Activated CD8-positive, alpha-beta memory T cell treated with anti-CD3 and anti-CD28 coated beads for 36 hours (primary cell): ENCODE results near the gene SNRPA. TPM values are rescaled to one million over a fixed set of nuclear protein-coding genes. Genes with fewer than 3 reads are reported as not detected.
"Not testable (repeated sequence)": the region's sequence is repeated elsewhere in the genome, so short reads cannot be mapped to it uniquely, and the experiment has no call there.

ENCODE experiments used
- CTCF ChIA-PET: fragments of 350-600 bp; sonication (Branson Sonifier 250); formaldehyde crosslinking; loops from one replicate; lab custom pipeline; 2021; ENCODE audit warnings: antibody characterized with exemption; lab: Charles Lee
- POLR2A ChIA-PET: fragments of 350-600 bp; sonication (Branson Sonifier 250); formaldehyde crosslinking; loops from one replicate; lab custom pipeline; 2021; ENCODE audit warnings: antibody characterized with exemption; lab: Charles Lee
- total RNA-seq, 2 experiments: library from RNA; stranded (reverse); gene quantifications; one replicate each; pipeline ENCODE4 v1.2.3, GENCODE V29; 2021

SNRPA gene
- total RNA-seq, 2 experiments from 2014 or later, result 215 to 237 TPM

GRCh38 chr19:40717880-40718773 lies 32.9 kb upstream of the SNRPA start:
- POLR2A ChIA-PET, result interaction anchor here (1.1 to 2.4 kb wide), 3 partner anchors 25 to 35 kb away, joined by 3 to 15 read pairs (median 3); partner anchors contain the start of genes ACTMAP and SNRPA
- CTCF ChIA-PET, result interaction anchor here (1.2 to 2.1 kb wide), 4 partner anchors 34 to 102 kb away, joined by 3 to 5 read pairs (median 4); partner anchors contain the start of gene RAB4B

GRCh38 chr19:40718774-40719391 lies 32.1 kb upstream of the SNRPA start:
- POLR2A ChIA-PET, result no interaction called here
- CTCF ChIA-PET, result interaction anchor here (1.2 kb wide), 1 partner anchor 84 kb away, joined by 3 read pairs; no protein-coding TSS in a partner anchor

- POLR2A ChIA-PET, result interaction anchor here (0.7 kb wide), 1 partner anchor 529 kb away, joined by 5 read pairs; no protein-coding TSS in a partner anchor
- CTCF ChIA-PET, result interaction anchor here (1.2 kb wide), 1 partner anchor 85 kb away, joined by 3 read pairs; no protein-coding TSS in a partner anchor
Observed at GRCh38 chr19:40719414-40719894, 31.5 kb upstream of the SNRPA start.

GRCh38 chr19:40721140-40721486 lies 29.9 kb upstream of the SNRPA start:
- POLR2A ChIA-PET, result no interaction called here

GRCh38 chr19:40721936-40722661 lies 28.9 kb upstream of the SNRPA start:
- ChIA-PET POLR2A (interaction anchor here (0.5 kb wide), 1 partner anchor 47 kb away, joined by 11 read pairs; no protein-coding TSS in a partner anchor), CTCF (interaction anchor here (0.5 to 1.7 kb wide), 4 partner anchors 77 to 910 kb away, joined by 3 to 7 read pairs (median 4); partner anchors contain the start of gene EGLN2)

More at GRCh38 chr19:40721140-40721486, 29.9 kb upstream of the SNRPA start:
- CTCF ChIA-PET, result interaction anchor here (0.7 kb wide), 1 partner anchor 85 kb away, joined by 3 read pairs; no protein-coding TSS in a partner anchor

- POLR2A ChIA-PET, result no interaction called here
- CTCF ChIA-PET, result interaction anchor here (1.3 kb wide), 1 partner anchor 33 kb away, joined by 4 read pairs; no protein-coding TSS in a partner anchor
Observed at GRCh38 chr19:40723661-40724254, 27.2 kb upstream of the SNRPA start.

- CTCF ChIA-PET, result interaction anchor here (1.0 to 1.3 kb wide), 2 partner anchors 33 to 82 kb away, joined by 3 to 4 read pairs; no protein-coding TSS in a partner anchor
- POLR2A ChIA-PET, result no interaction called here
Observed at GRCh38 chr19:40724315-40724714, 26.7 kb upstream of the SNRPA start.

GRCh38 chr19:40724855-40725254 lies 26.1 kb upstream of the SNRPA start:
- ChIA-PET POLR2A (interaction anchor here (0.5 kb wide), 1 partner anchor 53 kb away, joined by 7 read pairs; the partner anchor contains the start of gene RAB4B), CTCF (interaction anchor here (1.0 to 1.3 kb wide), 2 partner anchors 34 to 82 kb away, joined by 3 to 4 read pairs; no protein-coding TSS in a partner anchor)

GRCh38 chr19:40726279-40726678 lies 24.7 kb upstream of the SNRPA start:
- POLR2A ChIA-PET, result no interaction called here
- CTCF ChIA-PET, result interaction anchor here (1.1 kb wide), 1 partner anchor 93 kb away, joined by 4 read pairs; no protein-coding TSS in a partner anchor

- POLR2A ChIA-PET, result interaction anchor here (0.6 kb wide), 1 partner anchor 543 kb away, joined by 3 read pairs; no protein-coding TSS in a partner anchor
- CTCF ChIA-PET, result not testable (repeated sequence)
Observed at GRCh38 chr19:40730065-40730464, 20.9 kb upstream of the SNRPA start.

GRCh38 chr19:40732304-40732703 lies 18.7 kb upstream of the SNRPA start:
- CTCF ChIA-PET, result interaction anchor here (0.7 kb wide), 1 partner anchor 23 kb away, joined by 5 read pairs; no protein-coding TSS in a partner anchor
- POLR2A ChIA-PET, result not testable (repeated sequence)

- ChIA-PET CTCF (interaction anchor here (1.1 kb wide), 1 partner anchor 74 kb away, joined by 3 read pairs; no protein-coding TSS in a partner anchor), POLR2A (no interaction called here)
Observed at GRCh38 chr19:40733149-40733548, 17.9 kb upstream of the SNRPA start.

GRCh38 chr19:40735013-40735771 lies 15.8 kb upstream of the SNRPA start:
- POLR2A ChIA-PET, result no interaction called here

GRCh38 chr19:40736661-40737060 lies 14.3 kb upstream of the SNRPA start:
- ChIA-PET CTCF (interaction anchor here (0.8 kb wide), 1 partner anchor 322 kb away, joined by 3 read pairs; no protein-coding TSS in a partner anchor), POLR2A (interaction anchor here (0.6 kb wide), 1 partner anchor 41 kb away, joined by 19 read pairs; the partner anchor contains the start of gene RAB4B)

More at GRCh38 chr19:40735013-40735771, 15.8 kb upstream of the SNRPA start:
- CTCF ChIA-PET, result no interaction called here

GRCh38 chr19:40737102-40737644 lies 13.8 kb upstream of the SNRPA start:
- ChIA-PET CTCF (no interaction called here), POLR2A (no interaction called here)

GRCh38 chr19:40739030-40739839 lies 11.8 kb upstream of the SNRPA start:
- ChIA-PET CTCF (no interaction called here), POLR2A (no interaction called here)
